Suprapubic skin (tissue), 4 donors: ENCODE data around the gene ST3GAL3. TPM values are rescaled to one million over a fixed set of nuclear protein-coding genes. Genes with fewer than 3 reads are reported as not detected.

ENCODE experiments used
- DNase-seq, 2 donors: peaks; one replicate each; pipeline ENCODE4 v3.0.0-alpha.2; 2019; ENCODE audit warnings: low spot score in 2 of 2
- H3K27ac ChIP-seq: fragments of 200-600 bp; sonication (generic); one replicate; pipeline ENCODE4 v1.5.1; 2019
- H3K27me3 ChIP-seq: fragments of 200-600 bp; sonication (generic); one replicate; pipeline ENCODE4 v1.5.1; 2019
- H3K36me3 ChIP-seq: fragments of 200-600 bp; sonication (generic); one replicate; pipeline ENCODE4 v1.5.1; 2019
- H3K4me1 ChIP-seq: fragments of 200-600 bp; sonication (generic); one replicate; pipeline ENCODE4 v1.5.1; 2019
- H3K4me3 ChIP-seq: fragments of 200-600 bp; sonication (generic); one replicate; pipeline ENCODE4 v1.5.1; 2019; ENCODE audit warnings: mild to moderate bottlenecking
- H3K9me3 ChIP-seq: fragments of 200-600 bp; sonication (generic); one replicate; pipeline ENCODE4 v1.5.1; 2019
- CTCF ChIP-seq, 2 donors: fragments of 200-600 bp in 1 of 2; fragments of 450-650 bp in 1 of 2; sonication (generic) in 1 of 2; IDR thresholded peaks; one replicate each; pipeline ENCODE4 v1.5.1; 2016 to 2019; ENCODE audit warnings: antibody characterized with exemption in 2 of 2, mild to moderate bottlenecking in 1 of 2, moderate library complexity in 1 of 2
- EP300 ChIP-seq: sonication (generic); formaldehyde crosslinking; IDR thresholded peaks from one replicate; pipeline ENCODE4 v1.6.1; 2017; ENCODE audit warnings: antibody characterized with exemption
- POLR2A ChIP-seq, 2 donors: fragments of 450-650 bp; IDR thresholded peaks; one replicate each; pipeline ENCODE4 v1.6.1; 2017; ENCODE audit warnings: antibody characterized with exemption in 2 of 2, mild to moderate bottlenecking in 2 of 2, moderate library complexity in 2 of 2
- POLR2AphosphoS5 ChIP-seq, 3 donors: sonication (generic); formaldehyde crosslinking; IDR thresholded peaks; one replicate each; pipeline ENCODE4 v1.6.1; 2017; ENCODE audit warnings: antibody characterized with exemption in 3 of 3
- WGBS: methylation state at CpG from one replicate; pipeline ENCODE4 v1.1.5; 2018; 5-methylcytosine and 5-hydroxymethylcytosine counted together
- total RNA-seq, 4 donors: library from RNA; depleted of rRNA; stranded (reverse); fragments of >200 nt; gene quantifications; one replicate each; pipeline ENCODE4 v1.1.0, GENCODE V29; 2016

The ST3GAL3 gene
- total RNA-seq, 4 donors from 2014 or later, result 6.3 to 21.0 (median 9.9) TPM

- TF ChIP-seq POLR2AphosphoS5 (IDR thresholded peaks at IDR 0.05), result no peak
- WGBS, result 96% methylated on average over 3 of the region's 3 CpGs
- no peaks in the 10 kb centered on the region for H3K9me3 ChIP-seq
- DNase-seq, result no peak
- no peak overlapping the region for H3K27ac ChIP-seq
- no peaks in the 10 kb centered on the region for H3K4me1 ChIP-seq
- H3K4me3 ChIP-seq, result no peak overlapping the region
- peaks cover 81% of the 10 kb centered on the region for H3K36me3 ChIP-seq
- H3K27me3 ChIP-seq, result no peaks in the 10 kb centered on the region
Measured at GRCh38 chr1:43963006-43963405, 255.7 kb downstream of the ST3GAL3 start.

GRCh38 chr1:43963890-43964289 lies 256.6 kb downstream of the ST3GAL3 start:
- Histone ChIP-seq H3K27ac (no peak overlapping the region), H3K27me3 (no peaks in the 10 kb centered on the region), H3K9me3 (no peaks in the 10 kb centered on the region), H3K4me3 (no peak overlapping the region), H3K36me3 (peaks cover 72% of the 10 kb centered on the region), H3K4me1 (no peaks in the 10 kb centered on the region)
- 84% methylated on average over 5 of the region's 5 CpGs for WGBS
- DNase-seq, result no peak
- TF ChIP-seq EP300, result no peak

GRCh38 chr1:43965316-43965715 lies 258.0 kb downstream of the ST3GAL3 start:
- H3K4me1 ChIP-seq, result peaks cover 9% of the 10 kb centered on the region
- no peak overlapping the region for H3K27ac ChIP-seq
- no peak overlapping the region for H3K4me3 ChIP-seq
- DNase-seq, result no peak
- WGBS, result 92% methylated on average over 3 of the region's 3 CpGs
- H3K9me3 ChIP-seq, result no peaks in the 10 kb centered on the region
- H3K36me3 ChIP-seq, result peaks cover 58% of the 10 kb centered on the region
- TF ChIP-seq POLR2A (IDR thresholded peaks at IDR 0.05) (no peak), EP300 (no peak), CTCF (IDR thresholded peaks at IDR 0.05) (no peak), POLR2AphosphoS5 (IDR thresholded peaks at IDR 0.05) (no peak)
- H3K27me3 ChIP-seq, result no peaks in the 10 kb centered on the region

GRCh38 chr1:43968348-43968948 lies 261.1 kb downstream of the ST3GAL3 start:
- DNase-seq, result no peak
- WGBS, result 77% methylated on average over 6 of the region's 6 CpGs
- peaks cover 44% of the 10 kb centered on the region for H3K36me3 ChIP-seq

GRCh38 chr1:43969416-43969745 lies 262.0 kb downstream of the ST3GAL3 start:
- Histone ChIP-seq H3K27ac (no peak overlapping the region), H3K4me1 (peaks cover 28% of the 10 kb centered on the region), H3K27me3 (no peaks in the 10 kb centered on the region), H3K4me3 (peak overlapping the region; percentile 66), H3K9me3 (no peaks in the 10 kb centered on the region), H3K36me3 (peaks cover 36% of the 10 kb centered on the region)
- TF ChIP-seq EP300 (no peak), CTCF (IDR thresholded peaks at IDR 0.05) (no peak), POLR2A (IDR thresholded peaks at IDR 0.05) (no peak)
- WGBS, result 60% methylated on average over 7 of the region's 7 CpGs
- no peak for DNase-seq

More at GRCh38 chr1:43968348-43968948, 261.1 kb downstream of the ST3GAL3 start:
- TF ChIP-seq CTCF (IDR thresholded peaks at IDR 0.05) (no peak), POLR2AphosphoS5 (IDR thresholded peaks at IDR 0.05) (no peak), POLR2A (IDR thresholded peaks at IDR 0.05) (no peak), EP300 (no peak)
- H3K27ac ChIP-seq, result no peak overlapping the region
- H3K4me1 ChIP-seq, result peaks cover 23% of the 10 kb centered on the region
- no peak overlapping the region for H3K4me3 ChIP-seq
- no peaks in the 10 kb centered on the region for H3K9me3 ChIP-seq
- H3K27me3 ChIP-seq, result no peaks in the 10 kb centered on the region

GRCh38 chr1:43969746-43970466 lies 262.6 kb downstream of the ST3GAL3 start, which contains the start of gene DPH2:
TSS of gene DPH2 (plus strand) at chr1:43970010. CDS start at chr1:43970176, 166 bp downstream.
- TF ChIP-seq POLR2AphosphoS5 (IDR thresholded peaks at IDR 0.05) (no peak), CTCF (IDR thresholded peaks at IDR 0.05) (no peak), EP300 (no peak), POLR2A (IDR thresholded peaks at IDR 0.05) (no peak)
- Histone ChIP-seq H3K4me1 (peaks cover 28% of the 10 kb centered on the region), H3K36me3 (peaks cover 32% of the 10 kb centered on the region), H3K27ac (no peak within 1 kb of the TSS), H3K9me3 (no peaks in the 10 kb centered on the region), H3K27me3 (no peaks in the 10 kb centered on the region), H3K4me3 (peak within 1 kb of the TSS; percentile 66)
- 1% methylated on average over 26 of the region's 47 CpGs for WGBS
- DNase-seq, result peak; percentile 99
